HFF-Myc (cell line): ENCODE data around the gene FGF4.
A peak's percentile ranks its signal among the peaks of the same experiment; 100 is the strongest.

ENCODE experiments used
- DNase-seq: peaks from one replicate; pipeline ENCODE4 v3.0.0-alpha.2; 2011; ENCODE audit warnings: low read depth; ENCODE audit errors: extremely low read depth
- H3K4me3 ChIP-seq: replicated peaks from 2 replicates; pipeline ENCODE4 v1.5.1; 2011; ENCODE audit warnings: low read depth, mild to moderate bottlenecking, control low read depth, low read length
- TF ChIP-seq, protein P1 (sequence below): IDR thresholded peaks from 2 replicates; pipeline ENCODE4 v1.5.1; 2012; ENCODE audit warnings: mild to moderate bottlenecking, low read depth, low read length, control low read depth; ENCODE audit errors: missing control alignments

FGF4 gene

GRCh38 chr11:69730500-69730899 lies 44.6 kb downstream of the FGF4 start:
- TF ChIP-seq, protein P1, sequence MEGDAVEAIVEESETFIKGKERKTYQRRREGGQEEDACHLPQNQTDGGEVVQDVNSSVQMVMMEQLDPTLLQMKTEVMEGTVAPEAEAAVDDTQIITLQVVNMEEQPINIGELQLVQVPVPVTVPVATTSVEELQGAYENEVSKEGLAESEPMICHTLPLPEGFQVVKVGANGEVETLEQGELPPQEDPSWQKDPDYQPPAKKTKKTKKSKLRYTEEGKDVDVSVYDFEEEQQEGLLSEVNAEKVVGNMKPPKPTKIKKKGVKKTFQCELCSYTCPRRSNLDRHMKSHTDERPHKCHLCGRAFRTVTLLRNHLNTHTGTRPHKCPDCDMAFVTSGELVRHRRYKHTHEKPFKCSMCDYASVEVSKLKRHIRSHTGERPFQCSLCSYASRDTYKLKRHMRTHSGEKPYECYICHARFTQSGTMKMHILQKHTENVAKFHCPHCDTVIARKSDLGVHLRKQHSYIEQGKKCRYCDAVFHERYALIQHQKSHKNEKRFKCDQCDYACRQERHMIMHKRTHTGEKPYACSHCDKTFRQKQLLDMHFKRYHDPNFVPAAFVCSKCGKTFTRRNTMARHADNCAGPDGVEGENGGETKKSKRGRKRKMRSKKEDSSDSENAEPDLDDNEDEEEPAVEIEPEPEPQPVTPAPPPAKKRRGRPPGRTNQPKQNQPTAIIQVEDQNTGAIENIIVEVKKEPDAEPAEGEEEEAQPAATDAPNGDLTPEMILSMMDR: no peak

DNA sequence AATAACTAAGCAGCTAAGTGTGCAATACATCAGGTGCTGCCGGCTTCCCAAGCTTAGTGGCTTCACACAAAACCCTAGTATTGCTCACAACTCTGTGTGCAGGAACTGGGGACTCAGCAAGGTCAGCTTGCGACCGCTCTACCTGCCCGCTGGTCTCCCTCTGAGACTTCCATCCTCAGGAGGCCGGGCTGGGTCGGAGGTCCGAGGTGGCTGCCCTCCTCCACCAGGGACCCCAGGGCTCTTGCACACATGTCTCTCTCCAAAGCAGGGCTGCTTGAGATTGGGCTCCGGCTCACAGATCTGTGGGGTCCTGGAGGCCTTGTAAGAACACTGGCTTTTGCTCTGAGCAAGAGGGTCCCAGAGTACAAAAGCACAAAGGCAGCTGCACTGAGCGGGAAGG lies 45.9 kb downstream of the FGF4 start:
- no peak overlapping the region for H3K4me3 ChIP-seq
- TF ChIP-seq, protein P1: no peak
- no peak for DNase-seq

More at GRCh38 chr11:69730500-69730899, 44.6 kb downstream of the FGF4 start:
- H3K4me3 ChIP-seq: no peak overlapping the region
- no peak for DNase-seq

DNA sequence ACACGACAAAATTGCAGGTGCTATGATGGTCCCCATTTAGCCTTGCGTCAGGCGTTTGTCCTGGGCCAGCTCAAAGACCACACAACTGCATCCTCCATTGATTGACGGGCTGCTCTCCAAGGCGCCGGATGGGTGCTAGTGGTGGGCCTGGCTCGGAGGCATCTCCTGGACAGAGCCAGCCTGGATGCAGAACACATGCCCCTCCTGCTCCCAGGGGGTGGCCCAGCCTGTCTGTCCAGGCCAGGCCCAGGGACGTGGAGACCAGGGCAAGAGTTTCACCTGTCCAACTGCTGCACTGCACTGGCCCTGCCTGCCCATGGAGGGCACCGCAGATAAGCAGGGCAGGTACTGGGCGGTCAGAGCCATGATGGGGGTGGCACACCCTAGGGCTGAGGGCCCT lies 47.9 kb downstream of the FGF4 start:
- TF ChIP-seq, protein P1: no peak
- no peak for DNase-seq
- H3K4me3 ChIP-seq: no peak overlapping the region

DNA sequence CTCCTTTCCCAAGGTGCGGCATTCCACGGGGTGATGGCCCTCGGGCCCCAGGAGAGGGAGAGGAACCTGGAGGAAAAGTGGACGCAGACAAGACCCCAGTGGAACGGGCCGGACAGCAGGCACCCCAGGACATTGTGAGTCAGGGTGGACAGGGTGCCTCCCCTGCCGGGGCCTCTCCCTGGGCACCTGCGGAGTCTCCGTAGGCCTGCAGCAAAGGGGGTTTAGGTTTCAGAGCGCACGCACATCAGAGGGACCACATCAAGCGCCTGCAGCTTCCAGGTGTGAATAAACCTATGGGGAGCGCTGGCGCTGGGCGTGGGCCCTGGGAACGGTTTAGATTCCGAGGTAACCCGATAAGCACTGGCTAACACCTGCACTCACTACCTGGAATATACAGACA lies 48.7 kb downstream of the FGF4 start:
- TF ChIP-seq, protein P1: no peak
- H3K4me3 ChIP-seq: no peak overlapping the region
- no peak for DNase-seq

GRCh38 chr11:69726019-69726418 lies 49.1 kb downstream of the FGF4 start:
- TF ChIP-seq, protein P1: no peak
- DNase-seq: no peak
- H3K4me3 ChIP-seq: no peak overlapping the region

DNA sequence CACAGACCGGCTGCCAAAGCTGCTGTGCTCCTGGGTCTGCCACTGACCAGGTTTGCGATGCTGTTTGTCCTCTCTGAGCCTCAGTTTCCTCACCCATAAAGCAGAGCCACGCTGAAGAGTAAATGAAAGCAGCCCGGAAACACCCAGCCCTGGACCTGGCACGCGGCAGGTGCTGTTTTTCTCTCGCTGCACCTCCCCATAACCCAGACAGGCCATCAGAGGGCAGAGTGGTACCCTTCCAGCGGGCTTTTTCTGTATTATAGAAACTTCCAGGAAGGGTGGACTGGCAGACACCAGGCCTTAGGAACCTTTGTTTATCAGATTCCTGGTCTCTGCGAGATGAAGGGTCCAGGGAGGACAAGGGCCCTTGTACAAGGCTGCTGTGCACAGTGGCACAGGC lies 53.4 kb downstream of the FGF4 start:
- H3K4me3 ChIP-seq: no peak overlapping the region
- no peak for DNase-seq
- TF ChIP-seq, protein P1: peak; percentile 14

GRCh38 chr11:69721106-69721505 lies 54.0 kb downstream of the FGF4 start:
- no peak for DNase-seq
- no peak overlapping the region for H3K4me3 ChIP-seq
- TF ChIP-seq, protein P1: no peak
